C4-2B (cell line): ENCODE measurements around the gene ZNF430.

ENCODE experiments used
- H3K27ac ChIP-seq: fragments of 450-650 bp; 2 replicates; pipeline ENCODE4 v1.5.1; 2017
- CTCF ChIP-seq: fragments of 450-650 bp; conservative IDR thresholded peaks from 2 replicates; pipeline ENCODE4 v1.5.1; 2017; ENCODE audit warnings: mild to moderate bottlenecking
- ZFX ChIP-seq: fragments of 450-650 bp; IDR thresholded peaks from 2 replicates; pipeline ENCODE4 v1.6.1; 2017

ZNF430 gene

GRCh38 chr19:21045028-21045427 lies 24.6 kb downstream of the ZNF430 start:
- TF ChIP-seq ZFX (no peak), CTCF (no peak)

GRCh38 chr19:21046489-21046888 lies 26.0 kb downstream of the ZNF430 start:
- H3K27ac ChIP-seq, result no peak overlapping the region
- TF ChIP-seq ZFX (no peak), CTCF (no peak)

More at GRCh38 chr19:21045028-21045427, 24.6 kb downstream of the ZNF430 start:
- H3K27ac ChIP-seq, result no peak overlapping the region

- no peak overlapping the region for H3K27ac ChIP-seq
- TF ChIP-seq CTCF, result no peak
Measured at GRCh38 chr19:21047716-21048115, 27.3 kb downstream of the ZNF430 start.

GRCh38 chr19:21052902-21053301 lies 32.4 kb downstream of the ZNF430 start:
- no peak overlapping the region for H3K27ac ChIP-seq
- TF ChIP-seq ZFX (no peak), CTCF (no peak)

- no peak overlapping the region for H3K27ac ChIP-seq
- TF ChIP-seq CTCF, result no peak
- TF ChIP-seq ZFX, result no peak
Measured at GRCh38 chr19:21065336-21065735, 44.9 kb downstream of the ZNF430 start.

- peak within 1 kb of the TSS; percentile 90 for H3K27ac ChIP-seq
- peak; percentile 78 for TF ChIP-seq ZFX
- no peak for TF ChIP-seq CTCF
Measured at GRCh38 chr19:21082011-21082975, 61.8 kb downstream of the ZNF430 start, which contains the start of gene ZNF714. Gene ZNF714, plus strand, starts transcription at chr19:21082203. Its CDS starts 16,066 bp downstream, at chr19:21098269.

GRCh38 chr19:21084343-21084742 lies 63.9 kb downstream of the ZNF430 start:
- no peak overlapping the region for H3K27ac ChIP-seq
- TF ChIP-seq ZFX (no peak), CTCF (no peak)
